RWPE2 (cell line): Measurements from ENCODE around the gene CEACAM16.
"Not testable (repeated sequence)": the region's sequence is repeated elsewhere in the genome, so short reads cannot be mapped to it uniquely, and the experiment has no call there.

Experiments used
- ATAC-seq: fragments of 200-7000 bp; cut with Tn5 transposase; 3 replicates; pipeline ENCODE4 v1.9.1; 2021; ENCODE audit warnings: low read depth
- DNase-seq: peaks from one replicate; pipeline ENCODE4 v3.0.0-alpha.2; 2020; ENCODE audit warnings: low spot score
- H3K27ac ChIP-seq: fragments of 450-650 bp; 2 replicates; pipeline ENCODE4 v1.5.1; 2017; ENCODE audit warnings: mild to moderate bottlenecking; ENCODE audit not compliant: poor library complexity, severe bottlenecking
- H3K27me3 ChIP-seq: fragments of 250-450 bp; sonication (Bioruptor Pico); 2 replicates; pipeline ENCODE4 v1.5.1; 2021; ENCODE audit warnings: mild to moderate bottlenecking, moderate library complexity; ENCODE audit not compliant: insufficient read depth, poor library complexity, severe bottlenecking
- H3K36me3 ChIP-seq: fragments of 250-450 bp; sonication (Bioruptor Pico); 2 replicates; pipeline ENCODE4 v1.5.1; 2020; ENCODE audit warnings: low read depth, mild to moderate bottlenecking, moderate library complexity
- H3K4me1 ChIP-seq: fragments of 250-450 bp; sonication (Bioruptor Pico); 2 replicates; pipeline ENCODE4 v1.5.1; 2021; ENCODE audit warnings: mild to moderate bottlenecking, moderate library complexity; ENCODE audit not compliant: insufficient read depth, poor library complexity, severe bottlenecking
- H3K4me3 ChIP-seq: fragments of 250-450 bp; sonication (Bioruptor Pico); 2 replicates; pipeline ENCODE4 v1.5.1; 2021; ENCODE audit warnings: mild to moderate bottlenecking, moderate library complexity; ENCODE audit not compliant: severe bottlenecking
- H3K9me3 ChIP-seq: fragments of 250-450 bp; sonication (Bioruptor Pico); 2 replicates; pipeline ENCODE4 v1.5.1; 2021; ENCODE audit warnings: mild to moderate bottlenecking, moderate library complexity; ENCODE audit not compliant: severe bottlenecking
- TF ChIP-seq, protein P1 (sequence below): fragments of 450-650 bp; IDR thresholded peaks from one replicate; pipeline ENCODE4 v1.5.1; 2017; ENCODE audit warnings: mild to moderate bottlenecking, moderate library complexity; ENCODE audit not compliant: poor library complexity, severe bottlenecking

Gene CEACAM16

GRCh38 chr19:44719262-44719701 lies 20.3 kb downstream of the CEACAM16 start:
- Histone ChIP-seq H3K4me1 (peaks cover 10% of the 10 kb centered on the region), H3K9me3 (peaks cover 2% of the 10 kb centered on the region), H3K4me3 (no peak overlapping the region), H3K27ac (no peak overlapping the region), H3K27me3 (no peaks in the 10 kb centered on the region), H3K36me3 (no peaks in the 10 kb centered on the region)
- ATAC-seq (no peak), DNase-seq (no peak)
- TF ChIP-seq, protein P1, sequence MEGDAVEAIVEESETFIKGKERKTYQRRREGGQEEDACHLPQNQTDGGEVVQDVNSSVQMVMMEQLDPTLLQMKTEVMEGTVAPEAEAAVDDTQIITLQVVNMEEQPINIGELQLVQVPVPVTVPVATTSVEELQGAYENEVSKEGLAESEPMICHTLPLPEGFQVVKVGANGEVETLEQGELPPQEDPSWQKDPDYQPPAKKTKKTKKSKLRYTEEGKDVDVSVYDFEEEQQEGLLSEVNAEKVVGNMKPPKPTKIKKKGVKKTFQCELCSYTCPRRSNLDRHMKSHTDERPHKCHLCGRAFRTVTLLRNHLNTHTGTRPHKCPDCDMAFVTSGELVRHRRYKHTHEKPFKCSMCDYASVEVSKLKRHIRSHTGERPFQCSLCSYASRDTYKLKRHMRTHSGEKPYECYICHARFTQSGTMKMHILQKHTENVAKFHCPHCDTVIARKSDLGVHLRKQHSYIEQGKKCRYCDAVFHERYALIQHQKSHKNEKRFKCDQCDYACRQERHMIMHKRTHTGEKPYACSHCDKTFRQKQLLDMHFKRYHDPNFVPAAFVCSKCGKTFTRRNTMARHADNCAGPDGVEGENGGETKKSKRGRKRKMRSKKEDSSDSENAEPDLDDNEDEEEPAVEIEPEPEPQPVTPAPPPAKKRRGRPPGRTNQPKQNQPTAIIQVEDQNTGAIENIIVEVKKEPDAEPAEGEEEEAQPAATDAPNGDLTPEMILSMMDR, result no peak

- not testable (repeated sequence) for DNase-seq, ATAC-seq, H3K27me3 ChIP-seq, H3K27ac ChIP-seq, H3K4me3 ChIP-seq, H3K36me3 ChIP-seq, H3K9me3 ChIP-seq
- H3K4me1 ChIP-seq, result peaks cover 16% of the 10 kb centered on the region
Measured at GRCh38 chr19:44720396-44720795, 21.4 kb downstream of the CEACAM16 start.

- Histone ChIP-seq H3K27me3 (no peaks in the 10 kb centered on the region), H3K4me3 (no peak overlapping the region), H3K9me3 (no peaks in the 10 kb centered on the region), H3K27ac (no peak overlapping the region), H3K4me1 (peaks cover 16% of the 10 kb centered on the region), H3K36me3 (no peaks in the 10 kb centered on the region)
- ATAC-seq (no peak), DNase-seq (no peak)
- TF ChIP-seq, protein P1, result no peak
Measured at GRCh38 chr19:44720945-44721344, 22.0 kb downstream of the CEACAM16 start.

DNA sequence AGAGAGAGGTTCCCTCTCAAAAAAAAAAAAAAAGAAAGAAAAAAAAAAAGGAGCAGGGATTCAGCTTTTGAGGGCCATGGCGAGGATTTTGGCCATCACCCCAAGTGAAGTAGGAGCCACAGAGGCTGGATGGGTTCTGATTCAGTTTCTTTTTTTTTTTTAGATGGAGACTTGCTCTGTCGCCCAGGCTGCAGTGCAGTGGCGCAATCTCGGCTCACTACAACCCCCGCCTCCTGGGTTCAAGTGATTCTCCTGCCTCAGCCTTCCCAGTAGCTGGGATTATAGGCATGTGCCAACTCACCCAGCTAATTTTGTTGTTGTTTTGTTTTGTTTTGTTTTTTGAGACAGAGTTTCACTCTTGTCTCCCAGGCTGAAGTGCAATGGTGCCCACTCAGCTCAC lies 22.4 kb downstream of the CEACAM16 start:
- H3K27me3 ChIP-seq, H3K4me3 ChIP-seq, H3K36me3 ChIP-seq, DNase-seq, H3K27ac ChIP-seq, H3K9me3 ChIP-seq, ATAC-seq: not testable (repeated sequence)
- H3K4me1 ChIP-seq, result peaks cover 16% of the 10 kb centered on the region

DNA sequence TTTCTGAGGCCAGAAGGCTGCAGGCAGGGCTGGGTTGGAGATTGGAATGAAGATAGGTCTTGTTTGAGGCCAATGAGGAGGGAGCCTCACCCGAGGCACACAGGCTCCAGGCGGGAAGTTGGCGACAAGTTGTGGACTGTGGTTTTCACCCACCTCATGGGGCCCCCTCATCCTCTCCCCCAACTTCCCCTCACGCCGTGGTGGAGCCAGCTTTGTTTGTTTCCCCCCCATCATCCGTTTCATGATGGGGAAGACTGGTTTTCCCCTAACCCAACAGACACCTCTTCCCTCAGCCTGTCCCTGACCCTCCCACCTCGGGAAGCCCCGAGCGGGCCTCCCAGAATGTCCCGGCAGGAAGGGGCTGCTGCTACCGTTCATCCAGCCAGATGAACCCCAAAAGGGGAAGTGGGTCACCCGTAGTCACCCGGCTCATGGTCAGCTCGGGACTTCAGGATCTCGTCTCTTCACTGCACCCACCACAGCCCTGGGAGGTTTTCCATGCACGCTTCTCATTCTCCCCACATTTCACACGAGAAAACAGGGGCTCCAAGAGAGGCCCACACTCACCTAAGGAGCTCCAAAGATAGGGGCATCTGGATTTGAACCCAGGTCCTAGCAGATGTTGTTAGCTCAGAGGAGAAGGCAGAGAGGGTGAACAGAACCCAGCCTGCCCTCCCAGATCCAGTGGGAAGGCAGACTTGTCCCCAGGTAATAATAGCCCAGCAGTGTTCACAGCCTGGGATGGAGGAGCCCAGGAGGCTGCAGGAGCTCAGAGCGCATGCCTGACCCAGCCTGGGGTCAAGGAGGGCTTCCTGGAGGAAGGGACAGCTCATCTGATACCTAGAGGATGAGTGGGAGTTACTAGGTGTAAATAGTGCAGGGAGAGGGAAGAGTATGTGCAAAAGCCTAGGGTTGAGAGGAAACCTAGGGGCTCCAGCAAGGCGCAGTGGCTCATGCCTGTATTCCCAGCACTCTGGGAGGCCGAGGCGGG lies 23.5 kb downstream of the CEACAM16 start:
- TF ChIP-seq, protein P1, result no peak
- no peaks in the 10 kb centered on the region for H3K36me3 ChIP-seq
- H3K4me3 ChIP-seq, result no peak overlapping the region
- H3K4me1 ChIP-seq, result peaks cover 16% of the 10 kb centered on the region
- H3K9me3 ChIP-seq, result no peaks in the 10 kb centered on the region
- no peak overlapping the region for H3K27ac ChIP-seq
- no peak for ATAC-seq
- no peak for DNase-seq
- no peaks in the 10 kb centered on the region for H3K27me3 ChIP-seq
